GM18909 (cell line): ENCODE measurements around the gene GLI3.

Experiments
- ATAC-seq: cut with Tn5 transposase; IDR thresholded peaks from one replicate; pipeline ENCODE4 v1.9.1; 2021; ENCODE audit warnings: mild to moderate bottlenecking; ENCODE audit not compliant: unreplicated experiment, poor library complexity

GLI3 gene

GRCh38 chr7:42065015-42065414 is 172.0 kb downstream of the GLI3 start:
- no peak for ATAC-seq

GRCh38 chr7:42064534-42064933 is 172.5 kb downstream of the GLI3 start:
- no peak for ATAC-seq

- ATAC-seq = no peak
Observed at GRCh38 chr7:42059275-42059674, 177.7 kb downstream of the GLI3 start.

GRCh38 chr7:42057331-42057730 is 179.7 kb downstream of the GLI3 start:
- no peak for ATAC-seq

- no peak for ATAC-seq
Observed at GRCh38 chr7:42055171-42055570, 181.8 kb downstream of the GLI3 start.

- ATAC-seq = no peak
Observed at GRCh38 chr7:42053834-42054233, 183.2 kb downstream of the GLI3 start.

- no peak for ATAC-seq
Observed at GRCh38 chr7:42049761-42050160, 187.2 kb downstream of the GLI3 start.

GRCh38 chr7:42046483-42046882 is 190.5 kb downstream of the GLI3 start:
- ATAC-seq = no peak

GRCh38 chr7:42045961-42046360 is 191.0 kb downstream of the GLI3 start:
- ATAC-seq = no peak

- ATAC-seq = no peak
Observed at GRCh38 chr7:42039921-42040320, 197.1 kb downstream of the GLI3 start.

GRCh38 chr7:42035210-42035609 is 201.8 kb downstream of the GLI3 start:
- ATAC-seq = no peak

- ATAC-seq = no peak
Observed at GRCh38 chr7:42033480-42033879, 203.5 kb downstream of the GLI3 start.

- no peak for ATAC-seq
Observed at GRCh38 chr7:42029405-42029804, 207.6 kb downstream of the GLI3 start.

GRCh38 chr7:42027521-42027920 is 209.5 kb downstream of the GLI3 start:
- ATAC-seq = no peak

- ATAC-seq = no peak
Observed at GRCh38 chr7:42026622-42027197, 210.3 kb downstream of the GLI3 start.

GRCh38 chr7:42025635-42026375 is 211.2 kb downstream of the GLI3 start:
- no peak for ATAC-seq

GRCh38 chr7:42024537-42024936 is 212.5 kb downstream of the GLI3 start:
- no peak for ATAC-seq

GRCh38 chr7:42023262-42023661 is 213.7 kb downstream of the GLI3 start:
- no peak for ATAC-seq

GRCh38 chr7:42022791-42023190 is 214.2 kb downstream of the GLI3 start:
- no peak for ATAC-seq

GRCh38 chr7:42022056-42022455 is 215.0 kb downstream of the GLI3 start:
- ATAC-seq = no peak

- no peak for ATAC-seq
Observed at GRCh38 chr7:42021631-42022030, 215.4 kb downstream of the GLI3 start.

- ATAC-seq = no peak
Observed at GRCh38 chr7:42020061-42020460, 216.9 kb downstream of the GLI3 start.
